ENCODE measurements around the gene PHC1.

GRCh38 chr12:8891976-8892375 is 22.3 kb upstream of the PHC1 start:
- TF ChIP-seq, protein P1, sequence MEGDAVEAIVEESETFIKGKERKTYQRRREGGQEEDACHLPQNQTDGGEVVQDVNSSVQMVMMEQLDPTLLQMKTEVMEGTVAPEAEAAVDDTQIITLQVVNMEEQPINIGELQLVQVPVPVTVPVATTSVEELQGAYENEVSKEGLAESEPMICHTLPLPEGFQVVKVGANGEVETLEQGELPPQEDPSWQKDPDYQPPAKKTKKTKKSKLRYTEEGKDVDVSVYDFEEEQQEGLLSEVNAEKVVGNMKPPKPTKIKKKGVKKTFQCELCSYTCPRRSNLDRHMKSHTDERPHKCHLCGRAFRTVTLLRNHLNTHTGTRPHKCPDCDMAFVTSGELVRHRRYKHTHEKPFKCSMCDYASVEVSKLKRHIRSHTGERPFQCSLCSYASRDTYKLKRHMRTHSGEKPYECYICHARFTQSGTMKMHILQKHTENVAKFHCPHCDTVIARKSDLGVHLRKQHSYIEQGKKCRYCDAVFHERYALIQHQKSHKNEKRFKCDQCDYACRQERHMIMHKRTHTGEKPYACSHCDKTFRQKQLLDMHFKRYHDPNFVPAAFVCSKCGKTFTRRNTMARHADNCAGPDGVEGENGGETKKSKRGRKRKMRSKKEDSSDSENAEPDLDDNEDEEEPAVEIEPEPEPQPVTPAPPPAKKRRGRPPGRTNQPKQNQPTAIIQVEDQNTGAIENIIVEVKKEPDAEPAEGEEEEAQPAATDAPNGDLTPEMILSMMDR (IDR thresholded peaks at IDR 0.05), result no peak
- no peak for TF ChIP-seq EP300 (IDR thresholded peaks at IDR 0.05)
- no peak for TF ChIP-seq POLR2A (IDR thresholded peaks at IDR 0.05)

All from sigmoid colon (tissue), 4 donors.